ENCODE measurements around the gene COPS7B. TPM values are rescaled to one million over a fixed set of nuclear protein-coding genes. Genes with fewer than 3 reads are reported as not detected.

Gene COPS7B
- polyA plus RNA-seq, 1 experiment: 49.2 TPM

DNA sequence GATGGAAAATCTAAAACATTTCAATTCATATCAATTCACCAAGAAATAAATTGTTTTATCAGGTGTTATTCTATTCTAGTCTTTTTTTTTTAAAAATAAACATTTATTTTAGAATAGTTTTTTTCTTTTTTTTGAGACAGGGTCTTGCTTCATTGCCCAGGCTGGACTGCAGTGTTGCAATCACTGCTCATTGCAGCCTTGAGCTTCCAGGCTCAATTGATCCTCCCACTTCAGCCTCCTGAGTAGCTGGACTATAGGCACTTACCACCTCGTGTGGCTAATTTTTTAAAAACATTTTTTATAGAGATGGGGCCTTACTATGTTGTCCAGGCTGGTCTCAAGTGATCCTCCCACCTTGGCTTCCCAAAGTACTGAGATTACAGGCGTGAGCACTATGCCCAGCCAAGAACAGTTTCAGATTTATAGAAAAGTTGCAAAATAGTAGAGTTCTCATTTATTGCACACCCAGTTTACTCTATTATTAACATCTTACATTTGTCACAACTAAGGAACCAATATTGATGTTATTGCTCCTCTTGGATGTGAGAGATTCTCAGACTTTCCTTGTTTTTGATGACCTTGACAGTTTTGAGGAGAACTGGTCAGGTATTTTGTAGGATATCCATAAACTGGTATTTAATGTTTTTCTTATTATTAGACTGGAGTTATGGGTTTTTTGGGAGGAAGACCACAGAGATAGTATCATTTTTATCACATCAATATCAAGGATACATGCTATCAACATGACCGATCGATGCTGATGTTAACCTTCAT, 35.0 kb upstream of the COPS7B start:
- no peak for DNase-seq (ENCODE audit: low read depth, low spot score)
- no peak overlapping the region for H3K27ac ChIP-seq (ENCODE audit: low read depth, low read length)
- H3K9me3 ChIP-seq (ENCODE audit: control insufficient read depth, insufficient read depth, low read length): no peaks in the 10 kb centered on the region
- ChIA-PET POLR2A (interaction anchor here (0.6 kb wide), 1 partner anchor 22 kb away, joined by 3 read pairs; no protein-coding TSS in a partner anchor), CTCF (interaction anchor here (0.6 kb wide), 1 partner anchor 43 kb away, joined by 5 read pairs; no protein-coding TSS in a partner anchor)
- TF ChIP-seq, protein P1, sequence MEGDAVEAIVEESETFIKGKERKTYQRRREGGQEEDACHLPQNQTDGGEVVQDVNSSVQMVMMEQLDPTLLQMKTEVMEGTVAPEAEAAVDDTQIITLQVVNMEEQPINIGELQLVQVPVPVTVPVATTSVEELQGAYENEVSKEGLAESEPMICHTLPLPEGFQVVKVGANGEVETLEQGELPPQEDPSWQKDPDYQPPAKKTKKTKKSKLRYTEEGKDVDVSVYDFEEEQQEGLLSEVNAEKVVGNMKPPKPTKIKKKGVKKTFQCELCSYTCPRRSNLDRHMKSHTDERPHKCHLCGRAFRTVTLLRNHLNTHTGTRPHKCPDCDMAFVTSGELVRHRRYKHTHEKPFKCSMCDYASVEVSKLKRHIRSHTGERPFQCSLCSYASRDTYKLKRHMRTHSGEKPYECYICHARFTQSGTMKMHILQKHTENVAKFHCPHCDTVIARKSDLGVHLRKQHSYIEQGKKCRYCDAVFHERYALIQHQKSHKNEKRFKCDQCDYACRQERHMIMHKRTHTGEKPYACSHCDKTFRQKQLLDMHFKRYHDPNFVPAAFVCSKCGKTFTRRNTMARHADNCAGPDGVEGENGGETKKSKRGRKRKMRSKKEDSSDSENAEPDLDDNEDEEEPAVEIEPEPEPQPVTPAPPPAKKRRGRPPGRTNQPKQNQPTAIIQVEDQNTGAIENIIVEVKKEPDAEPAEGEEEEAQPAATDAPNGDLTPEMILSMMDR (IDR thresholded peaks at IDR 0.05; ENCODE audit: low read depth, low read length): no peak
- H3K27me3 ChIP-seq (ENCODE audit: control insufficient read depth, insufficient read depth, low read length): no peaks in the 10 kb centered on the region
- H3K4me3 ChIP-seq (ENCODE audit: low read depth, low read length): no peak overlapping the region

DNA sequence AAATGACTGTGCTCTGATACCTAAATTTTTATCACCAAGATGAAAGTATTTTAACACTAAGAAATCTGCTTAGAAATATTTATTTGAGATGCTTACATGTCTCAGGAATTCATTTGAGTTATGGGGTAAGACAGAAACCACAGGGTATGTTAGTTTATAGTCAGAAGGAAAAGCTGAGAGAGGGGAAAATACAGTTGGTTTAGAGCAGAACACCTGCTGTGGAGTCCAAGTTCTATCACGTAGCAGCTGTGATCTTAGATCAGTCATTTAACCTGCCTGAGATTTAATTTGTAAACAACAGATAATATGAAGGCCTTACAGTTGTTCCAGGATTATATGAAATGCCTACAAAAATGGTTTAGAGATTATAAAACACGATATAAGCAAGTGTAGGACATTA, 34.2 kb upstream of the COPS7B start:
- Histone ChIP-seq H3K9me3 (ENCODE audit: control insufficient read depth, insufficient read depth, low read length) (no peaks in the 10 kb centered on the region), H3K27ac (ENCODE audit: low read depth, low read length) (no peak overlapping the region), H3K27me3 (ENCODE audit: control insufficient read depth, insufficient read depth, low read length) (no peaks in the 10 kb centered on the region), H3K4me3 (ENCODE audit: low read depth, low read length) (no peak overlapping the region)
- DNase-seq (ENCODE audit: low read depth, low spot score): no peak
- ChIA-PET CTCF (no interaction called here), POLR2A (no interaction called here)
- TF ChIP-seq, protein P1 (IDR thresholded peaks at IDR 0.05; ENCODE audit: low read depth, low read length): no peak

GRCh38 chr2:231761735-231762134, 24.5 kb upstream of the COPS7B start:
- no peaks in the 10 kb centered on the region for H3K9me3 ChIP-seq (ENCODE audit: control insufficient read depth, insufficient read depth, low read length)
- TF ChIP-seq, protein P1 (IDR thresholded peaks at IDR 0.05; ENCODE audit: low read depth, low read length): no peak
- ChIA-PET CTCF (interaction anchor here (0.6 to 0.7 kb wide), 3 partner anchors 72 to 196 kb away, joined by 3 to 4 read pairs (median 3); no protein-coding TSS in a partner anchor), POLR2A (no interaction called here)
- no peak overlapping the region for H3K4me3 ChIP-seq (ENCODE audit: low read depth, low read length)
- H3K27me3 ChIP-seq (ENCODE audit: control insufficient read depth, insufficient read depth, low read length): no peaks in the 10 kb centered on the region
- no peak for DNase-seq (ENCODE audit: low read depth, low spot score)
- no peak overlapping the region for H3K27ac ChIP-seq (ENCODE audit: low read depth, low read length)

DNA sequence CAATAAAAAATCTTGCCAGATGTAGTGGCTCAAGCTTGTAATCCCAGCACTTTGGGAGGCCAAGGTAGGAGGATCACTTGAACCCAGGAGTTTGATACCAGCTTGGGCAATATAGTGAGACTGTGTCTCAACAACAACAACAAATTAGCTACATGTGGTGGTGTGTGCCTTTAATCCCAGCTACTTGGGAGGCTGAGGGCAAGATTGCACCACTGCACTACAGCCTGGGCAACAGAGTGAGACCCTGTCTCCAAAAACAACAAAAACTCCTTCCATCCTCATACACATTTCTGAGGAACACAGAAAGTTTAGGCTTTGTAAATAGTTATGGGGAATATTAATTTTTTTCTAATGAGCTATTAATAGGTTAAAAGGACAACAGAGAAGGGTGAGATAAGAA, 22.1 kb upstream of the COPS7B start:
- Histone ChIP-seq H3K4me3 (ENCODE audit: low read depth, low read length) (no peak overlapping the region), H3K9me3 (ENCODE audit: control insufficient read depth, insufficient read depth, low read length) (no peaks in the 10 kb centered on the region), H3K27ac (ENCODE audit: low read depth, low read length) (no peak overlapping the region), H3K27me3 (ENCODE audit: control insufficient read depth, insufficient read depth, low read length) (no peaks in the 10 kb centered on the region)
- TF ChIP-seq, protein P1 (IDR thresholded peaks at IDR 0.05; ENCODE audit: low read depth, low read length): no peak
- ChIA-PET CTCF (interaction anchor here (0.5 kb wide), 1 partner anchor 11 kb away, joined by 4 read pairs; no protein-coding TSS in a partner anchor), POLR2A (no interaction called here)
- no peak for DNase-seq (ENCODE audit: low read depth, low spot score)

DNA sequence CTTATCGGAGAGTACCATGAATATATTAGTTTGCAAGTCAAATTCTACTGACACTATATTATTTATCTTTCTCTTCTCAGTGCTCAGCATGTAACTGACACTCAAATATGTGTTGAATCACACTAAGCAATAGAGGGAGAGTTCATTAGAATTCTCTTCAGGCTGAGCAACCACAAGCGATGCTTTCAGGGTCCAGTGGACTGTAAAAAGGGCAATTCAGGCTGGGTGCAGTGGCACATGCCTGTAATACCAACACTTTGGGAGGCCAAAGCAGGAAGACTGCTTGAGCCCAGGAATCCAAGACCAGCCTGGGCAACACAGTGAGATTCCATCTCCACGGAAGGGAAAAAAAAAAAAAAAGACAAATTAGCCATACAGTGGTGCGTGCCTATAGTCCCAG, 21.5 kb upstream of the COPS7B start:
- CTCF ChIA-PET: no interaction called here
- POLR2A ChIA-PET: no interaction called here
- Histone ChIP-seq H3K27me3 (ENCODE audit: control insufficient read depth, insufficient read depth, low read length) (no peaks in the 10 kb centered on the region), H3K9me3 (ENCODE audit: control insufficient read depth, insufficient read depth, low read length) (no peaks in the 10 kb centered on the region), H3K27ac (ENCODE audit: low read depth, low read length) (no peak overlapping the region), H3K4me3 (ENCODE audit: low read depth, low read length) (no peak overlapping the region)
- TF ChIP-seq, protein P1 (IDR thresholded peaks at IDR 0.05; ENCODE audit: low read depth, low read length): no peak
- no peak for DNase-seq (ENCODE audit: low read depth, low spot score)
